H1 (cell line): Measurements from ENCODE around the gene CUL9.

Source experiments
- CHD1 ChIP-seq: IDR thresholded peaks from 2 replicates; pipeline ENCODE4 v1.6.1; 2012; ENCODE audit warnings: low read depth, low read length, improper control_type of control experiment
- CHD2 ChIP-seq: IDR thresholded peaks from 2 replicates; pipeline ENCODE4 v1.6.1; 2012; ENCODE audit warnings: low read length, improper control_type of control experiment
- POLR2A ChIP-seq, 2 experiments: IDR thresholded peaks; 1 replicate in 1 of 2; 2 replicates in 1 of 2; pipeline ENCODE4 v1.6.1; 2011; ENCODE audit warnings: low read depth in 2 of 2, low read length in 2 of 2, mild to moderate bottlenecking in 2 of 2; ENCODE audit errors: control extremely low read depth in 1 of 2
- SIN3A ChIP-seq, 2 experiments: IDR thresholded peaks in 1 of 2; conservative IDR thresholded peaks in 1 of 2; 2 replicates each; pipeline ENCODE4 v1.6.1; 2011 to 2012; ENCODE audit warnings: low read length in 2 of 2, improper control_type of control experiment in 1 of 2, low read depth in 1 of 2, mild to moderate bottlenecking in 1 of 2
- TAF1 ChIP-seq: IDR thresholded peaks from 2 replicates; pipeline ENCODE4 v1.6.1; 2011; ENCODE audit warnings: mild to moderate bottlenecking, low read depth, low read length
- TF ChIP-seq, protein P1 (sequence below), 3 experiments: IDR thresholded peaks; 1 replicate in 2 of 3; 2 replicates in 1 of 3; pipeline versions ENCODE4 v1.5.1 to v1.6.1; 2011; ENCODE audit warnings: low read length in 3 of 3, mild to moderate bottlenecking in 3 of 3, inconsistent platforms in 2 of 3, low read depth in 1 of 3, moderate library complexity in 1 of 3; ENCODE audit not compliant: insufficient read depth in 1 of 3; ENCODE audit errors: control extremely low read depth in 1 of 3

- TF ChIP-seq CHD1 (no peak), SIN3A (conservative IDR thresholded peaks at IDR 0.05 in 1 of 2, IDR thresholded peaks at IDR 0.05 in 1 of 2; ENCODE audit: low read depth in 1 of 2, low read length in 2 of 2) (no peak), POLR2A (IDR thresholded peaks at IDR 0.05; ENCODE audit: control extremely low read depth in 1 of 2, low read depth in 2 of 2, low read length in 2 of 2) (no peak), TAF1 (no peak), CHD2 (no peak)
- TF ChIP-seq, protein P1, sequence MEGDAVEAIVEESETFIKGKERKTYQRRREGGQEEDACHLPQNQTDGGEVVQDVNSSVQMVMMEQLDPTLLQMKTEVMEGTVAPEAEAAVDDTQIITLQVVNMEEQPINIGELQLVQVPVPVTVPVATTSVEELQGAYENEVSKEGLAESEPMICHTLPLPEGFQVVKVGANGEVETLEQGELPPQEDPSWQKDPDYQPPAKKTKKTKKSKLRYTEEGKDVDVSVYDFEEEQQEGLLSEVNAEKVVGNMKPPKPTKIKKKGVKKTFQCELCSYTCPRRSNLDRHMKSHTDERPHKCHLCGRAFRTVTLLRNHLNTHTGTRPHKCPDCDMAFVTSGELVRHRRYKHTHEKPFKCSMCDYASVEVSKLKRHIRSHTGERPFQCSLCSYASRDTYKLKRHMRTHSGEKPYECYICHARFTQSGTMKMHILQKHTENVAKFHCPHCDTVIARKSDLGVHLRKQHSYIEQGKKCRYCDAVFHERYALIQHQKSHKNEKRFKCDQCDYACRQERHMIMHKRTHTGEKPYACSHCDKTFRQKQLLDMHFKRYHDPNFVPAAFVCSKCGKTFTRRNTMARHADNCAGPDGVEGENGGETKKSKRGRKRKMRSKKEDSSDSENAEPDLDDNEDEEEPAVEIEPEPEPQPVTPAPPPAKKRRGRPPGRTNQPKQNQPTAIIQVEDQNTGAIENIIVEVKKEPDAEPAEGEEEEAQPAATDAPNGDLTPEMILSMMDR (IDR thresholded peaks at IDR 0.05; ENCODE audit: control extremely low read depth in 1 of 3, insufficient read depth in 1 of 3, low read depth in 1 of 3, low read length in 3 of 3), result no peak
Observed at GRCh38 chr6:43239054-43239453, 57.1 kb downstream of the CUL9 start.
